ENCODE data around the gene SERGEF. TPM values are rescaled to one million over a fixed set of nuclear protein-coding genes. Genes with fewer than 3 reads are reported as not detected.

The SERGEF gene
- total RNA-seq, 5 donors from 2014 or later (not counting 1 experiment from before 2014, with no cell fraction given), result 45.9 to 59.1 (median 55.9) TPM

GRCh38 chr11:17742019-17742418 lies 270.8 kb downstream of the SERGEF start:
- H3K9me3 Mint-ChIP-seq, result no peaks in the 10 kb centered on the region
- Histone ChIP-seq H3K4me1 (ENCODE audit: control insufficient read depth in 1 of 2, extremely low read depth in 1 of 2, insufficient read depth in 2 of 2, low read length in 2 of 2) (no peaks in the 10 kb centered on the region), H3K36me3 (ENCODE audit: control insufficient read depth in 2 of 2, extremely low read depth in 1 of 2, insufficient read depth in 1 of 2, low read length in 1 of 2) (no peaks in the 10 kb centered on the region), H3K27ac (ENCODE audit: low read length) (no peak overlapping the region), H3K27me3 (replicated peaks in 1 of 2; ENCODE audit: control insufficient read depth in 2 of 2, extremely low read depth in 1 of 2, insufficient read depth in 2 of 2, low read length in 1 of 2) (peaks cover 0 to 70% of the 10 kb centered on the region in 2 experiments), H3K9me3 (no peaks in the 10 kb centered on the region), H3K4me3 (ENCODE audit: control insufficient read depth in 1 of 2, extremely low read depth in 1 of 2, low read length in 1 of 2) (no peak overlapping the region)
- DNase-seq (no peak), ATAC-seq (replicated peaks in 1 of 4) (no peak)
- CTCF ChIA-PET, result no interaction called here
- H3K4me1 Mint-ChIP-seq, result no peaks in the 10 kb centered on the region
- no peak overlapping the region for H3K4me3 Mint-ChIP-seq
- 67% methylated on average over 4 of the region's 5 CpGs for WGBS (ENCODE audit: insufficient coverage)
- no peak overlapping the region for H3K27ac Mint-ChIP-seq
- H3K27me3 Mint-ChIP-seq, result peaks cover 26 to 40% of the 10 kb centered on the region in 2 donors
- POLR2A ChIA-PET, result no interaction called here
- no peaks in the 10 kb centered on the region for H3K36me3 Mint-ChIP-seq

- no peak for DNase-seq
- WGBS (ENCODE audit: insufficient coverage), result 78% methylated on average over 9 of the region's 10 CpGs
These were observed 271.4 kb downstream of the SERGEF start for GRCh38 chr11:17741487-17741886.

GRCh38 chr11:17740649-17741235 lies 272.1 kb downstream of the SERGEF start:
- Histone ChIP-seq H3K9me3 (no peaks in the 10 kb centered on the region), H3K27me3 (replicated peaks in 1 of 2; ENCODE audit: control insufficient read depth in 2 of 2, extremely low read depth in 1 of 2, insufficient read depth in 2 of 2, low read length in 1 of 2) (peaks cover 0 to 75% of the 10 kb centered on the region in 2 experiments), H3K36me3 (ENCODE audit: control insufficient read depth in 2 of 2, extremely low read depth in 1 of 2, insufficient read depth in 1 of 2, low read length in 1 of 2) (no peaks in the 10 kb centered on the region), H3K4me1 (ENCODE audit: control insufficient read depth in 1 of 2, extremely low read depth in 1 of 2, insufficient read depth in 2 of 2, low read length in 2 of 2) (no peaks in the 10 kb centered on the region), H3K27ac (ENCODE audit: low read length) (no peak overlapping the region), H3K4me3 (ENCODE audit: control insufficient read depth in 1 of 2, extremely low read depth in 1 of 2, low read length in 1 of 2) (no peak overlapping the region)
- Mint-ChIP-seq H3K27me3 (peaks cover 21 to 40% of the 10 kb centered on the region in 2 donors), H3K27ac (no peak overlapping the region), H3K9me3 (no peaks in the 10 kb centered on the region), H3K4me3 (no peak overlapping the region), H3K4me1 (peaks cover 0 to 3% (median 2%) of the 10 kb centered on the region in 3 donors), H3K36me3 (no peaks in the 10 kb centered on the region)
- ATAC-seq (replicated peaks in 1 of 4) (no peak), DNase-seq (no peak)
- ChIA-PET POLR2A (no interaction called here), CTCF (interaction anchor here in 1 of 2 donors (0.6 kb wide), 1 partner anchor 1015 kb away, joined by 8 read pairs; no protein-coding TSS in a partner anchor)
- 67% methylated on average over 6 of the region's 7 CpGs for WGBS (ENCODE audit: insufficient coverage)

More at GRCh38 chr11:17741487-17741886, 271.4 kb downstream of the SERGEF start:
- Mint-ChIP-seq H3K36me3 (no peaks in the 10 kb centered on the region), H3K9me3 (no peaks in the 10 kb centered on the region), H3K27me3 (peaks cover 25 to 41% of the 10 kb centered on the region in 2 donors), H3K4me1 (peaks cover 0 to 3% (median 2%) of the 10 kb centered on the region in 3 donors), H3K4me3 (no peak overlapping the region), H3K27ac (no peak overlapping the region)
- H3K36me3 ChIP-seq (ENCODE audit: control insufficient read depth in 2 of 2, extremely low read depth in 1 of 2, insufficient read depth in 1 of 2, low read length in 1 of 2), result no peaks in the 10 kb centered on the region
- H3K27me3 ChIP-seq (replicated peaks in 1 of 2; ENCODE audit: control insufficient read depth in 2 of 2, extremely low read depth in 1 of 2, insufficient read depth in 2 of 2, low read length in 1 of 2), result peaks cover 0 to 73% of the 10 kb centered on the region in 2 experiments
- no peaks in the 10 kb centered on the region for H3K4me1 ChIP-seq (ENCODE audit: control insufficient read depth in 1 of 2, extremely low read depth in 1 of 2, insufficient read depth in 2 of 2, low read length in 2 of 2)
- ChIA-PET CTCF (no interaction called here), POLR2A (no interaction called here)
- no peak overlapping the region for H3K27ac ChIP-seq (ENCODE audit: low read length)
- no peak for ATAC-seq (replicated peaks in 1 of 4)
- no peak overlapping the region for H3K4me3 ChIP-seq (ENCODE audit: control insufficient read depth in 1 of 2, extremely low read depth in 1 of 2, low read length in 1 of 2)
- H3K9me3 ChIP-seq, result no peaks in the 10 kb centered on the region

GRCh38 chr11:17739945-17740338 lies 272.9 kb downstream of the SERGEF start:
- H3K36me3 Mint-ChIP-seq, result no peaks in the 10 kb centered on the region
- Histone ChIP-seq H3K4me3 (ENCODE audit: control insufficient read depth in 1 of 2, extremely low read depth in 1 of 2, low read length in 1 of 2) (no peak overlapping the region), H3K36me3 (ENCODE audit: control insufficient read depth in 2 of 2, extremely low read depth in 1 of 2, insufficient read depth in 1 of 2, low read length in 1 of 2) (no peaks in the 10 kb centered on the region), H3K27me3 (replicated peaks in 1 of 2; ENCODE audit: control insufficient read depth in 2 of 2, extremely low read depth in 1 of 2, insufficient read depth in 2 of 2, low read length in 1 of 2) (peaks cover 0 to 74% of the 10 kb centered on the region in 2 experiments), H3K9me3 (no peaks in the 10 kb centered on the region), H3K4me1 (ENCODE audit: control insufficient read depth in 1 of 2, extremely low read depth in 1 of 2, insufficient read depth in 2 of 2, low read length in 2 of 2) (no peaks in the 10 kb centered on the region), H3K27ac (ENCODE audit: low read length) (no peak overlapping the region)
- POLR2A ChIA-PET, result no interaction called here
- peaks cover 0 to 3% (median 2%) of the 10 kb centered on the region in 3 donors for H3K4me1 Mint-ChIP-seq
- H3K9me3 Mint-ChIP-seq, result no peaks in the 10 kb centered on the region
- WGBS (ENCODE audit: insufficient coverage), result 70% methylated on average over 5 of the region's 6 CpGs
- DNase-seq (no peak), ATAC-seq (replicated peaks in 1 of 4) (no peak)
- H3K27ac Mint-ChIP-seq, result no peak overlapping the region
- CTCF ChIA-PET, result no interaction called here
- no peak overlapping the region for H3K4me3 Mint-ChIP-seq
- peaks cover 17 to 38% of the 10 kb centered on the region in 2 donors for H3K27me3 Mint-ChIP-seq

- Mint-ChIP-seq H3K27ac (no peak overlapping the region), H3K9me3 (no peaks in the 10 kb centered on the region), H3K4me3 (no peak overlapping the region), H3K27me3 (peaks cover 26 to 44% of the 10 kb centered on the region in 2 donors), H3K36me3 (no peaks in the 10 kb centered on the region), H3K4me1 (peaks cover 0 to 10% (median 6%) of the 10 kb centered on the region in 3 donors)
- Histone ChIP-seq H3K36me3 (ENCODE audit: control insufficient read depth in 2 of 2, extremely low read depth in 1 of 2, insufficient read depth in 1 of 2, low read length in 1 of 2) (no peaks in the 10 kb centered on the region), H3K9me3 (no peaks in the 10 kb centered on the region), H3K4me1 (ENCODE audit: control insufficient read depth in 1 of 2, extremely low read depth in 1 of 2, insufficient read depth in 2 of 2, low read length in 2 of 2) (no peaks in the 10 kb centered on the region), H3K4me3 (ENCODE audit: control insufficient read depth in 1 of 2, extremely low read depth in 1 of 2, low read length in 1 of 2) (no peak overlapping the region), H3K27me3 (replicated peaks in 1 of 2; ENCODE audit: control insufficient read depth in 2 of 2, extremely low read depth in 1 of 2, insufficient read depth in 2 of 2, low read length in 1 of 2) (peaks cover under 1 to 76% of the 10 kb centered on the region in 2 experiments), H3K27ac (ENCODE audit: low read length) (no peak overlapping the region)
- ChIA-PET CTCF (no interaction called here), POLR2A (no interaction called here)
- no peak for DNase-seq
- 6% methylated on average over 2 of the region's 10 CpGs for WGBS (ENCODE audit: insufficient coverage)
- no peak for ATAC-seq (replicated peaks in 1 of 4)
These were observed 274.5 kb downstream of the SERGEF start for GRCh38 chr11:17738151-17738973.

Measured in T-cell (primary cell).